ENCODE measurements around the gene DOCK2. TPM values are rescaled to one million over a fixed set of nuclear protein-coding genes. Genes with fewer than 3 reads are reported as not detected.

DOCK2 gene
- total and polyA plus RNA-seq, 8 donors: 0.73 to 15.6 (median 1.7) TPM

- Histone ChIP-seq H3K36me3 (no peaks in the 10 kb centered on the region), H3K4me3 (no peak overlapping the region), H3K27me3 (no peaks in the 10 kb centered on the region), H3K4me1 (peaks cover 0 to 6% (median 0%) of the 10 kb centered on the region in 3 donors), H3K9me3 (no peaks in the 10 kb centered on the region), H3K27ac (no peak overlapping the region)
- intact Hi-C loops (cut with DNase I): no loop called here
- TF ChIP-seq CTCF (IDR thresholded peaks at IDR 0.05): no peak
- no peak for ATAC-seq
- DNase-seq: no peak
- no peak for FAIRE-seq
- WGBS, 2 donors: 56 to 61% methylated on average over 5 of the region's 5 CpGs
Observed at GRCh38 chr5:169651526-169651925, 14.5 kb downstream of the DOCK2 start.

DNA sequence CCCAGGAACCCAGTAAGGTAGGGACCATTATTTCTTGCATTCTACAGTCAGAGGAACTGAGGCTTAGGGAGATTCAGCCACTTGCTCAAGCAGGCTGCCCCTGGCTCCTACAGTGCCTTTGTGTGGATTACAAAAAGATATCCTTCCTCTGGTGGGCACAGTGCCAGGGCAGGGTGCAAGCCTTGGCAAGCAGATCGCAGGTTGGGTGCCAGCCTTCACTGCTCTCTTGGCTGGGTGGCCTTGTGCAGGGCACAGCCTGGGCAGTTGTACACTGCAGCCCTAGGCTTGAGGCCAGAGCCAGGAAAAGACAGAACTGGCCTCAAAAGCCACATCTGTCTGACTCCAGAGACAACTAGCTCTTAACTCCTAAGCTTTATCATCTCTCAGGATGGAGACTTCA, 15.0 kb downstream of the DOCK2 start:
- ATAC-seq: peak in 3 of 4 donors; percentile 52 to 83 (median 74)
- intact Hi-C loops (cut with DNase I): no loop called here
- Histone ChIP-seq H3K9me3 (no peaks in the 10 kb centered on the region), H3K27ac (no peak overlapping the region), H3K27me3 (no peaks in the 10 kb centered on the region), H3K4me1 (peaks cover 0 to 6% (median 0%) of the 10 kb centered on the region in 3 donors), H3K4me3 (no peak overlapping the region), H3K36me3 (no peaks in the 10 kb centered on the region)
- no peak for TF ChIP-seq CTCF (IDR thresholded peaks at IDR 0.05)
- FAIRE-seq: no peak
- DNase-seq: peak; percentile 38 to 83 (median 56)
- WGBS, 2 donors: 2 to 6% methylated on average over 1 of the region's 1 CpG

GRCh38 chr5:169653091-169653490, 16.0 kb downstream of the DOCK2 start:
- Histone ChIP-seq H3K27me3 (no peaks in the 10 kb centered on the region), H3K9me3 (no peaks in the 10 kb centered on the region), H3K4me1 (peaks cover 0 to 6% (median 0%) of the 10 kb centered on the region in 3 donors), H3K27ac (no peak overlapping the region), H3K36me3 (no peaks in the 10 kb centered on the region), H3K4me3 (no peak overlapping the region)
- DNase-seq (no peak), ATAC-seq (no peak), FAIRE-seq (no peak)
- intact Hi-C loops (cut with DNase I): no loop called here
- 80 to 82% methylated on average over 5 of the region's 5 CpGs for WGBS, 2 donors
- no peak for TF ChIP-seq CTCF (IDR thresholded peaks at IDR 0.05)

GRCh38 chr5:169655353-169655752, 18.3 kb downstream of the DOCK2 start:
- ATAC-seq (no peak), FAIRE-seq (no peak), DNase-seq (no peak)
- no peak overlapping the region for H3K27ac ChIP-seq
- no peak for TF ChIP-seq CTCF (IDR thresholded peaks at IDR 0.05)
- no peaks in the 10 kb centered on the region for H3K36me3 ChIP-seq
- H3K27me3 ChIP-seq: no peaks in the 10 kb centered on the region
- no peaks in the 10 kb centered on the region for H3K9me3 ChIP-seq
- no peak overlapping the region for H3K4me3 ChIP-seq
- intact Hi-C loops (cut with DNase I): no loop called here
- peaks cover 0 to 6% (median 0%) of the 10 kb centered on the region in 3 donors for H3K4me1 ChIP-seq
- WGBS, 2 donors: 84 to 90% methylated on average over 2 of the region's 2 CpGs

GRCh38 chr5:169656125-169656901, 19.2 kb downstream of the DOCK2 start:
- H3K27ac ChIP-seq: no peak overlapping the region
- intact Hi-C loops (cut with DNase I): no loop called here
- H3K4me1 ChIP-seq: peaks cover 0 to 3% (median 0%) of the 10 kb centered on the region in 3 donors
- no peak overlapping the region for H3K4me3 ChIP-seq
- H3K36me3 ChIP-seq: no peaks in the 10 kb centered on the region
- ATAC-seq (no peak), DNase-seq (no peak), FAIRE-seq (no peak)
- 82 to 87% methylated on average over 15 of the region's 15 CpGs for WGBS, 2 donors
- no peaks in the 10 kb centered on the region for H3K27me3 ChIP-seq
- no peak for TF ChIP-seq CTCF (IDR thresholded peaks at IDR 0.05)
- no peaks in the 10 kb centered on the region for H3K9me3 ChIP-seq
